Hepatocyte (in vitro differentiated cells): ENCODE data around the gene SERGEF. TPM values are rescaled to one million over a fixed set of nuclear protein-coding genes. Genes with fewer than 3 reads are reported as not detected.

Source experiments
- DNase-seq: peaks from one replicate; pipeline ENCODE4 v3.0.0-alpha.2; 2016; ENCODE audit warnings: low spot score
- H2AFZ ChIP-seq: fragments of 200-600 bp; sonication (generic); 2 replicates; pipeline ENCODE4 v1.6.0; 2016; ENCODE audit warnings: antibody characterized with exemption, mild to moderate bottlenecking
- H3K27ac ChIP-seq: fragments of 200-600 bp; sonication (generic); 2 replicates; pipeline ENCODE4 v1.5.1; 2016; ENCODE audit warnings: mild to moderate bottlenecking
- H3K27me3 ChIP-seq: fragments of 200-600 bp; sonication (generic); 2 replicates; pipeline ENCODE4 v1.6.1; 2016
- H3K36me3 ChIP-seq: fragments of 200-600 bp; sonication (generic); replicated peaks from 2 replicates; pipeline ENCODE4 v1.5.1; 2016; ENCODE audit warnings: low read depth; ENCODE audit not compliant: insufficient read depth
- H3K4me1 ChIP-seq: fragments of 200-600 bp; sonication (generic); 2 replicates; pipeline ENCODE4 v1.5.1; 2016; ENCODE audit warnings: mild to moderate bottlenecking, moderate library complexity; ENCODE audit not compliant: insufficient read depth
- H3K4me2 ChIP-seq: fragments of 200-600 bp; sonication (generic); 2 replicates; pipeline ENCODE4 v1.6.0; 2016
- H3K4me3 ChIP-seq: fragments of 200-600 bp; sonication (generic); 2 replicates; pipeline ENCODE4 v1.5.1; 2016; ENCODE audit warnings: mild to moderate bottlenecking
- H3K79me2 ChIP-seq: fragments of 200-600 bp; sonication (generic); 2 replicates; pipeline ENCODE4 v1.6.0; 2017; ENCODE audit warnings: mild to moderate bottlenecking
- H3K9me2 ChIP-seq: fragments of 200-600 bp; sonication (generic); replicated peaks from 2 replicates; pipeline ENCODE4 v1.6.0; 2017; ENCODE audit warnings: mild to moderate bottlenecking; ENCODE audit not compliant: insufficient read depth
- H3K9me3 ChIP-seq: fragments of 200-600 bp; sonication (generic); 2 replicates; pipeline ENCODE4 v1.5.1; 2016; ENCODE audit warnings: low read depth, mild to moderate bottlenecking
- H4K20me1 ChIP-seq: fragments of 200-600 bp; sonication (generic); 2 replicates; pipeline ENCODE4 v1.6.0; 2016; ENCODE audit warnings: mild to moderate bottlenecking; ENCODE audit not compliant: insufficient read depth, poor library complexity, severe bottlenecking
- EZH2 ChIP-seq: fragments of 200-600 bp; sonication (generic); IDR thresholded peaks from 2 replicates; pipeline ENCODE4 v1.6.1; 2016; ENCODE audit warnings: antibody characterized with exemption, mild to moderate bottlenecking, borderline replicate concordance
- EZH2phosphoT487 ChIP-seq: fragments of 200-600 bp; sonication (generic); IDR thresholded peaks from one replicate; pipeline ENCODE4 v1.6.1; 2018; ENCODE audit warnings: antibody characterized with exemption, mild to moderate bottlenecking, low read depth, moderate library complexity; ENCODE audit not compliant: unreplicated experiment, severe bottlenecking
- WGBS: methylation state at CpG from one replicate; pipeline ENCODE4 v1.1.6; 2016; ENCODE audit warnings: low lambda C conversion rate; ENCODE audit errors: missing lambda C conversion rate; 5-methylcytosine and 5-hydroxymethylcytosine counted together
- polyA plus RNA-seq: library from polyadenylated mRNA; unstranded; fragments of >200 nt; fragmentation: Nextera tagmentation; extraction: Ambion mirVana; gene quantifications from 2 replicates; pipeline ENCODE4 v1.2.1, GENCODE V29; 2016
- total RNA-seq: library from RNA; depleted of rRNA; stranded (reverse); fragments of >200 nt; gene quantifications from 2 replicates; pipeline ENCODE4 v1.2.3, GENCODE V29; 2014
- TF ChIP-seq, protein P1 (sequence below): fragments of 200-600 bp; sonication (generic); IDR thresholded peaks from 2 replicates; pipeline ENCODE4 v1.5.1; 2016; ENCODE audit warnings: antibody characterized with exemption, mild to moderate bottlenecking; ENCODE audit not compliant: poor library complexity

Gene SERGEF
- total and polyA plus RNA-seq, 2 experiments from 2014 or later, result 21.7 to 28.7 TPM

DNA sequence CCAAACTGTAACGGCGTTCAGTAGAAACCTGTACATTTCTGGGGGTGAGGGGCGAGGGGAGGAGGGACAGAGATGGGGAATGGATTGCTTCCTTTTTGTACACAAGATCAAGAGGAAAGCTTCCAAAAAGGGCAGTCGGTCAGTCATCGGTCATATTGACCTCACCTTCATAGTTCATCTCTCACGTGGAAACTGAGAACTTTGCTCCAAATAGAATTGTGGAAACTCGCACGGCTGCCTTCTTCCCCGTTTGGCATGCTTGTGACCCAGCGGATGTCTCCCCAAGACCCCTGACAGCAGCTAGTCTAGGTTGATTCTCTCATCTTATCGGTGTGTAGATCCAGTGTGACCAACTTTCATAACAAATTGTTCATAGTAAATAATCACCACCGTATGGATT is 230.7 kb downstream of the SERGEF start:
- WGBS, result 94% methylated on average over 12 of the region's 12 CpGs
- no peaks in the 10 kb centered on the region for H3K9me3 ChIP-seq

DNA sequence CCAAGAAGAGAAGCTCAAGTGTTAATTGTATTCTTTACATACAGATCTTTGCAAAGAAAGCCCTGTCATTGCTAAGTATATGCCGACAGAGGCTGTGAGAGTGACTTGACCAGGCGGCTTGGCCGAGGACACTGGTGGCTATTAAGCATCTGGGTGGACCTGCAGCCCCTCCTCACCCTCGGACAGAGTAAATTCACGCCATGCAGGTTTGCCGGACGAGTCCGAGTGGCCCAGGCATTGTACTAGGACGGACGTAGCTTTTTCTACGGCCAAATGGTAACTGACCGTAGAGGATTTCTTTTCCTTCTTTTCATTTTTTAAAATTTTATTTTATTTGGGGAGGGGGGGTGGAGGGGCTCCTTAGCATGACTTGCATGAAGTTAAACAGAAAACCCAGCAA is 231.2 kb downstream of the SERGEF start:
- H2AFZ ChIP-seq, result no peak overlapping the region
- H3K36me3 ChIP-seq, result no peaks in the 10 kb centered on the region
- H3K27me3 ChIP-seq, result no peaks in the 10 kb centered on the region
- H3K27ac ChIP-seq, result no peak overlapping the region
- H3K4me1 ChIP-seq, result no peaks in the 10 kb centered on the region
- no peak overlapping the region for H3K4me2 ChIP-seq
- no peaks in the 10 kb centered on the region for H3K9me3 ChIP-seq
- no peaks in the 10 kb centered on the region for H3K9me2 ChIP-seq
- no peaks in the 10 kb centered on the region for H4K20me1 ChIP-seq
- DNase-seq, result no peak
- TF ChIP-seq EZH2 (no peak), EZH2phosphoT487 (no peak)
- TF ChIP-seq, protein P1, sequence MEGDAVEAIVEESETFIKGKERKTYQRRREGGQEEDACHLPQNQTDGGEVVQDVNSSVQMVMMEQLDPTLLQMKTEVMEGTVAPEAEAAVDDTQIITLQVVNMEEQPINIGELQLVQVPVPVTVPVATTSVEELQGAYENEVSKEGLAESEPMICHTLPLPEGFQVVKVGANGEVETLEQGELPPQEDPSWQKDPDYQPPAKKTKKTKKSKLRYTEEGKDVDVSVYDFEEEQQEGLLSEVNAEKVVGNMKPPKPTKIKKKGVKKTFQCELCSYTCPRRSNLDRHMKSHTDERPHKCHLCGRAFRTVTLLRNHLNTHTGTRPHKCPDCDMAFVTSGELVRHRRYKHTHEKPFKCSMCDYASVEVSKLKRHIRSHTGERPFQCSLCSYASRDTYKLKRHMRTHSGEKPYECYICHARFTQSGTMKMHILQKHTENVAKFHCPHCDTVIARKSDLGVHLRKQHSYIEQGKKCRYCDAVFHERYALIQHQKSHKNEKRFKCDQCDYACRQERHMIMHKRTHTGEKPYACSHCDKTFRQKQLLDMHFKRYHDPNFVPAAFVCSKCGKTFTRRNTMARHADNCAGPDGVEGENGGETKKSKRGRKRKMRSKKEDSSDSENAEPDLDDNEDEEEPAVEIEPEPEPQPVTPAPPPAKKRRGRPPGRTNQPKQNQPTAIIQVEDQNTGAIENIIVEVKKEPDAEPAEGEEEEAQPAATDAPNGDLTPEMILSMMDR, result no peak
- no peaks in the 10 kb centered on the region for H3K79me2 ChIP-seq
- no peak overlapping the region for H3K4me3 ChIP-seq
- 91% methylated on average over 12 of the region's 12 CpGs for WGBS

More for the DNA sequence above, 230.7 kb downstream of the SERGEF start:
- no peak for DNase-seq
- Histone ChIP-seq H3K4me2 (no peak overlapping the region), H3K4me1 (no peaks in the 10 kb centered on the region), H2AFZ (no peak overlapping the region), H4K20me1 (no peaks in the 10 kb centered on the region), H3K36me3 (no peaks in the 10 kb centered on the region), H3K9me2 (no peaks in the 10 kb centered on the region), H3K4me3 (no peak overlapping the region), H3K27me3 (no peaks in the 10 kb centered on the region), H3K27ac (no peak overlapping the region), H3K79me2 (no peaks in the 10 kb centered on the region)
- TF ChIP-seq, protein P1, result no peak
- TF ChIP-seq EZH2phosphoT487 (no peak), EZH2 (no peak)

DNA sequence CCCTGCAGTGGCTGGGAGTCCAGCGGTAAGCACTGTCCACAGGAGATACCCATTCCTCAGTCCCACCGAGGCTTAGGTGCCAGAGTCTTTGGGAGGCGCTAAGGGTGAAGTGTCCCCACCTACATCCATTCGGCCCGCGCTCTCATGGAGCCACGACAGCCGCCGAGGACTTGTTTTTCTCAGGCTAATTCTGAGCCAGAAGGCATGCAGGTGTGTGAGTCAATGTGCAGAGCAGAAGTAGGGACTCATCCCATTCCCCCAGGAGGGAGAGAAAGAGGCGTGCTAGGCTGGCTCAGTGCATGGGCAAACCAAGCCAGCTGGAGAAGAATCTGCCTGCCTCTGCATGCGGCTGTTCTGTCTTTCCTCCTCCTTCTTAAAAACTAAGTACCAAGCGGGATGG is 231.6 kb downstream of the SERGEF start:
- Histone ChIP-seq H3K4me3 (no peak overlapping the region), H3K79me2 (no peaks in the 10 kb centered on the region), H3K27ac (no peak overlapping the region), H4K20me1 (no peaks in the 10 kb centered on the region), H3K9me3 (no peaks in the 10 kb centered on the region), H3K4me2 (no peak overlapping the region), H3K36me3 (no peaks in the 10 kb centered on the region), H3K4me1 (no peaks in the 10 kb centered on the region), H3K27me3 (no peaks in the 10 kb centered on the region), H3K9me2 (no peaks in the 10 kb centered on the region), H2AFZ (no peak overlapping the region)
- TF ChIP-seq EZH2 (no peak), EZH2phosphoT487 (no peak)
- TF ChIP-seq, protein P1, result no peak
- DNase-seq, result no peak
- 85% methylated on average over 12 of the region's 12 CpGs for WGBS

DNA sequence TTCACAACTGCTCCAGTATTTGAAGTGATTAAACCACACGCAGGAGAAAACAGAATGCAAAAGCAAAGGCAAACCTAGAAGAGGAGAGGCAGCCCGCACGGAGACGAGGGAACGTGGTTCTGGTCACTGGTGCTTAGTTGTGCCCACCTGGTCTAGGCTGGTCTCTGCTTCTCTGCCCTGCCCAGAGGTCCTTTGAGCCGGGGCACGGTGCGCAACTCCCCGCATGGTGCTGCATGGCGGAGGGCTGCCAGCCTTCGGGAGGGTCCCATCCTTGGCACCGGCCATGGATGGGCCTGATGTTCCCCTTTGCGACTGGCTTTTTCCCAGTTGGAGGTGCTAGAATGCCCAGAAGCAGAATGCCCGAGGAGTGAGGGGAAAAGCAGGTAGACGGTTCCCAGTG is 232.2 kb downstream of the SERGEF start:
- no peaks in the 10 kb centered on the region for H3K27me3 ChIP-seq
- H3K9me3 ChIP-seq, result no peaks in the 10 kb centered on the region
- no peaks in the 10 kb centered on the region for H3K79me2 ChIP-seq
- H3K4me2 ChIP-seq, result no peak overlapping the region
- no peaks in the 10 kb centered on the region for H3K36me3 ChIP-seq
- no peak overlapping the region for H3K27ac ChIP-seq
- H3K4me1 ChIP-seq, result no peaks in the 10 kb centered on the region
- 95% methylated on average over 15 of the region's 15 CpGs for WGBS
- H3K4me3 ChIP-seq, result no peak overlapping the region
- TF ChIP-seq EZH2phosphoT487 (no peak), EZH2 (no peak)
- TF ChIP-seq, protein P1, result no peak
- no peak for DNase-seq
- no peak overlapping the region for H2AFZ ChIP-seq
- no peaks in the 10 kb centered on the region for H4K20me1 ChIP-seq
- no peaks in the 10 kb centered on the region for H3K9me2 ChIP-seq
